CD4-positive, alpha-beta T cell treated with Interferon gamma for 1 hour (primary cell): Measurements from ENCODE around the gene ZCCHC14.
"Not testable (repeated sequence)": the region's sequence is repeated elsewhere in the genome, so short reads cannot be mapped to it uniquely, and the experiment has no call there.

Experiments used
- DNase-seq: peaks from one replicate; pipeline ENCODE4 v3.0.0-alpha.2; 2020

ZCCHC14 gene

DNA sequence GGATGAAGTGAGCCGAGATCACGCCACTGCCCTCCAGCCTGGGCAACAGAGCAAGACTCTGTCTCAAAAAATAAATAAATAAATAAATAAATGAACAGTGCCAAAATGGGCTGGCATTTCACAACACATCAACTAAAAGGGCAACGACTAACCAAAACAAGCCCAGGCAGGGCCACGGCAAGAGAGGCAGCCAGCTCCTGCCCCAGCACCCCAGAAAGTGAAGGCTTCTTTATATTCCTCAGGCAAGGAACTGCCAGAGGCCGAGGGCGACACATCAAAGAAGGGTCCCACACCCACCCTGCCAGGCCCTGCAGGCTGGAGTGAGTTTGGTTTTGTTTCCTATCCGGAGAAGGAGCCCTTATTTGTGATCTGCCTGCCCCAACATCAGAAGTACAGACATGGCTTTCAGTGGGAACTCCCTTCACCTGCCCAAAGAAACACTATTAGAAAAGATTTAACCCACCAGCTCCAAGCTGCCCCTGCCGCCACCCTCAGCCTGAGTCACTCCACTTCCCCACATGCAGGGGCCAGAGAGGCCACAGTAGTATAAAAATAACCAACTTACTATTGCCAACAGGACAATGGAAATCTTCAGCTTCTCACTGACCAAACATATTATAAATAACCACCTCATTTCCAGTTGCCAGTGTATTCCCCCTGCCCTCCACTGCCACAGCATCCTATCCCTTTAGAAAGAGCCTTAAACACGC lies 117.2 kb downstream of the ZCCHC14 start:
- no peak for DNase-seq

DNA sequence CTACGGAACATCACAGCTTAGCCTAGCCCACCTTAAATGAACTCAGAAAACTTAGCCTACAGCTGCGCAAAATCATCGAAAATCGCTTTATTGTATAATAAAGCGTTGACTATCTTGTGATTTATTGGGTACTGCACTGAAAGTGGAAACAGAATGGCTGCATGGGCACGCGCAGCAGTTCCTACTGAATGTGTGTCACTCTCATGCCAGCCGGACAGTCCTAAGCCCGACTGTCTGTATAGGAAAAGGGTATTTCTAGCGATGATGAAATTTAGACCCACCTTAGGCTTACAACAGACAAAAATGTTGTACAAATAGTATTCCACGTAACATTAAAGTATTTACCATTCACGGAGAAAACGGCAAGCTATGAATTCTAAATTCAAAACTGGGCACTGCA lies 118.5 kb downstream of the ZCCHC14 start:
- no peak for DNase-seq

DNA sequence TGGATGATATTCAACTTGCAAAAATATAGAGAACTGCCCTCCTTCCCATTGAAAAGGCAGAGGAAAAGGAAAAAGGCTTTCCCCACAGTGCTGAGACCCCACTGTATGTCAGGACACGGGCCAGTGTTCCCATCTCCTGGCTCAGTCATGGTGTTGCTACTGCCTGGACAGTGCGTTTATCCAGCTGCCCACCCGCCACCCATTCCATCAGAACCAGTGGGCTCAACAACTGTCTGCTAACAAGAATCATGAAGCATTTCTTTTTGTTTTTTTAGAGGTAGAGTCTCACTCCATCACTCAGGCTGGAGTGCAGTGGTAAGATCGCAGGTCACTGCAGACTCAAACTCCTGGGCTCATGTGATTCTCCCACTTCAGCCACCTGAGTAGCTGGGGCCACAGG lies 120.5 kb downstream of the ZCCHC14 start:
- no peak for DNase-seq

DNA sequence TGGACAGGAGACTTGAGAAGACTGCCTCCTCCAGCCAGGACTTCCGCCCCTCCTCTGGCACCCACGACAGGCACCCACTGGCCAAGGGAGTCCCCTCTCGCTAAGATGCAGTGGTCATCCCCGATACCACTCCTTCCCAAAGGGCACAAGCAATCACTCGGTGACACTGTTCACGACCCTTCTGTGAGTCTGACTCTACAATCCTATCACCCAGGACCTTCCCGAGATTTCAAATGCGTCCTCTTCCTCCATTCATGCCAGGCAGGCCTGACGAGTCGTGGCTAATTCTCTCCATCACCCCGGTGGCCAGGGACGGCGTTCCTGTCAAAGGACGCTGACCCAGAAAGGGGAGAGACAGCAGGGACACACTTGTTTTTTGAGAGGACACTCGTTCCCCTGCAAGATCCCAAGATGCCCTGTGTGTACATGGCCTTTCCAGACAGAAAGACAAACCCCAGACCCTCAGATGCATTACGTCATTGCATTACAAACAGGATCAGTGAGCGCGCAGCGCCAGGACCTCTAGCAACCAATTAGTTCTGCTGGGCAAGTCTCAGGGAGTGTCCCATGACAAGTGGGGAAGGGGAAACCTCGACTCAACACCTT lies 121.5 kb downstream of the ZCCHC14 start:
- DNase-seq, result no peak

DNA sequence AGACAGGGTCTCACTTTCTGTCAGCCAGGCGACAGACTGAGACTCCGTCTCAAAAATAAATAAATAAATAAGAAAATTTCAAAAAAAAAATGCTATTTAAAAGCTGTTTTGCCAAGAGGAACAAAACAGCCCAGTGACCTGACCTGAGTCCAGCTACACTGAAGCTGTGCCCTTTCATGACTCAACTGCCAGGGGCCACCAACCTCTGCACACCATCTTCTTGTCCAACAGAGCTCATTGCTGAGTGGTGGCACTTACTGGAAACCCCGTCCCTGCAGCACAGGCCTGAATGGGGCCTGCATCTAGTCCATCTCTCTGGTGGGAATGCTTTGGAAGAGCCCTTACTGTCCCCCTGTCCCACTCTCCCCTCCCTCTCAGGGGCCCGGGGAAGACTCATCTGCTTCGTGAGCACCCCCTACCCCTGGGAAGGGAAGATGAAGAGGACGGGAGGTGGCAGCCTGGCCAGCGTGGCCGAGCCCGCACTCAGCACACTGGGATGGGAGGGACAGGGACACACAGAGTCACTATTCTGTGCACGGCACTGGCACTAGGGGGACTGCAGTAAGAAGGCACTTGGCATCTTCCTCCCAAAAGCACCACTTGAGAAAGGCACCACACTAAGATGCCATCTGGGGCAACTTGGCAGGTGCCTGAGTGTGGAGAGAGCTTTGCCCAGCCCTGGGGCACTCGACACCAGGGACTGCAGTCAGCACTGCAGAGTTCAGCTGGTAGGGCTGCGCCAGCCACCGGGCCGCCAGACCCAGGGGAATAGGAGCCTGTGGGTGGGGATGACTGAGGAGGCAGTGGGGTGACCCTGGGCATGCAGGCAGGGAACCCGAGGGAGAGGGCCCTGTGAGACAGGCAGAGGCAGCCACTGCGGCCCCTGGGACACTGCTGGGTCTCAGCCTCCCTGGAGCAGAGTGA lies 122.8 kb downstream of the ZCCHC14 start:
- no peak for DNase-seq

DNA sequence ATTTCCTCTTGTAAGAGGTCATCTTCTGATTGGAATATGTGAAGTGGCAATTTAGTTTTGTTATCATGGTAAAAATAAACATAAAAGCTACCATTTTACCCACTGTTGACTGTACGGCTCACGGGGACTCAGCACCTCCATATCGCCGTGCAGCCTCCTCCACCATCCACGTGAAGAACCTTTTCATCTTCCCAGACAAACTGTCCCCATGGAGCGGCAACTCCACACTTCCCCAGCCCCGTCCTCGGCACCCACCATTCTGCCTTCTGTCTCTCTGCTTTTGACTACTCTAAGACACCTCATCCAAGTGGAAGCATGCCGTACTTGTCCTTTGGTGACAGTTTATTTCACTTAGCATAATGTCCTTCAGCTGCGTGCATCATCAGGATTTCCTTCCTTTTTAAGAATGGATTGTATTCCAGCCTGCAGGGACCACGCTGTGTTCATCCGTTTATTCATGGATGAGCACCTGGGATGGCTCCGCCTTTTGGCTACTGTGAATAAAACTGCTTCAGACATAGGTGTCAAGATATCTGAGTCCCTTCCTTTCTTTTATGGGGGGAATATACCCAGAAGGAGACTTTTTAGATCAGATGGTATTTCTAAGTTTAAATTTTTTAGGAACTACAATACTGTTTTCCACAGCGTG lies 123.6 kb downstream of the ZCCHC14 start:
- no peak for DNase-seq

DNA sequence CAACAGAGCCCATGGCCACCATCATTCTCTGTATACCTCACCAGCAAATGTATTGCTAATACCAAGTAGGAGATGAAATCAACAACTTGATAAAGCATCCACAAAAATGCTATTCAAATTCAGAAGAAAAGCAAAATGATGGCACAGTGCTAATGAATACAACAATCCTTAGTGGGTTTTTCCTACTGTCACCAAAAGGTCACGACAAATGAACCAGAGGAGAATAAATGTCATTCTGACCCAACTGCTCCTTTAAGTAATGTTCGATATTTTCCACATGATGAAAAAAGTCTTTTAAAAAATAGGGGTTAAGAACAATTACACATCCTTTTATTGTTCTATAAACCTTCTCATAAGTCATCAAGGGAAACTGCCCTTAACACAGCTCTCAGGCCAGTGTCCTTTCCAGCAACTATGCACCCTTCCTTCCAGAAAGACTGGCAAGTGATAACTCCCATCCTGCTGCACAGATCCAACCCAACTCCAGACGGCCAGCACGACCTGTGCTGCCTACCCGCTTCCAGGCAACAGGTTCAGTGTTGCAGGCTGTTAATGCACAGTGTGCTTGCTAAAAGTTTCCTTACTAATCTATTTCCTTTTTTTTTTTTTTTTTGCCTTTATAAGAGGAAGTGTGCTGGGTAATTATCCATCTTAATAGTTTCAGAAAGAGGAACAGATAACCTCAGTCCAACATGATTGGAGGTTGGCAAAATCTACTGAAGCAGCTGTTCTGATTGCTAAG lies 124.6 kb downstream of the ZCCHC14 start:
- no peak for DNase-seq

DNA sequence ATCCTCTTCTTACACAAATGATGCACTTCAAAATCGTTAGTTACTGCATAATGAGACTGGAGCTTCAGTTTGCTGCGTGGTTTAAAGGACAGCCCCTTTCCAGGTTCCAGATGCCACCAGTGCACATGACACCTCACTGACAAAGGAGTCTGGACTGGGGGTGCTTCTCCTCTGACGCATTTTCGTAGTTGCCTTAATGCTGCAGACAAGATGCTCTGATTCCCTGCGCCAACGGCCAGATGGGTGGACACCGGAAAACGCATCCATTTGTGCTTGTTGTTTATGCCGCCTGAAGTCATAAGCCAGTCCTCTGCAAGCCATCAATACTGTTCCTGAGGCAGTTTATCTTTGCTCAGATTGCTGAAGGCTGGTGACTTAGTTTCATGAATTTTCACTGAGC lies 125.3 kb downstream of the ZCCHC14 start:
- no peak for DNase-seq

DNA sequence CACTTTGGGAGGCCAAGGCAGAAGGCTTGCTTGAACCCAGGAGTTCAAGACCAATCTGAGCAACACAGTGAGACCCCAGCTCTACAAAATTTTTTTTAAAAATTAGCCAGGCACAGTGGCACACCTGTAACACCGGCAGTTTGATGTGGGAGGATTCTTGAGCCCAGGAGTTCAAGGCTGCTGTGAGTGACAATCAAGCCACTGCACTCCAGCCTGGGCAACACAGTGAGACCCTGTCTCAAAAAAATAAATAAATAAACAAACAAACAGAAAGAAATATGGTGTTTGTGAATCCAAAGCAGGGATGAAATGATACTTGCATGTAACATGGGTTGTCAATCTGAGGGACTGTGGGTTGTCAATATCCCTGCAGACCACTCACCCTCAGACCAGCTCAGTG lies 125.9 kb downstream of the ZCCHC14 start:
- no peak for DNase-seq

DNA sequence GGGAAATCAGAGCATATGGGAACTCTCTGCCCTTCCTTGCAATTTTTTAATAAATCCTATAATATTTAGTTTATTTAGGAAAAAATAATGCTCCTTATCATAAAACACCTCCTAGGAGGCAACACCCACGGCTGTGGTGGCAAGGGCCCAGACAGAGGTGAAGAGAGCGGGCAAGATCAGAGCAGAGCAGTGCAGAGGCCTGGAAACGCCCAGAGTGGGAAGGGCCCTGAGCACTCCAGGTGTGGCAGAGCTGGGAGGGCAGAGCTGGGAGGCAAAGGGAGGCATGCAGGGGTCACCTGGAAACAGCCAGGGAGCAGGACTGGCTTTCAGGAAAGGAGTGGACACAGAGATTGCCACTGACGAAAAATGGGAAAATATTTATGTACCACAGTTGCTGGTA lies 126.5 kb downstream of the ZCCHC14 start:
- DNase-seq, result no peak

DNA sequence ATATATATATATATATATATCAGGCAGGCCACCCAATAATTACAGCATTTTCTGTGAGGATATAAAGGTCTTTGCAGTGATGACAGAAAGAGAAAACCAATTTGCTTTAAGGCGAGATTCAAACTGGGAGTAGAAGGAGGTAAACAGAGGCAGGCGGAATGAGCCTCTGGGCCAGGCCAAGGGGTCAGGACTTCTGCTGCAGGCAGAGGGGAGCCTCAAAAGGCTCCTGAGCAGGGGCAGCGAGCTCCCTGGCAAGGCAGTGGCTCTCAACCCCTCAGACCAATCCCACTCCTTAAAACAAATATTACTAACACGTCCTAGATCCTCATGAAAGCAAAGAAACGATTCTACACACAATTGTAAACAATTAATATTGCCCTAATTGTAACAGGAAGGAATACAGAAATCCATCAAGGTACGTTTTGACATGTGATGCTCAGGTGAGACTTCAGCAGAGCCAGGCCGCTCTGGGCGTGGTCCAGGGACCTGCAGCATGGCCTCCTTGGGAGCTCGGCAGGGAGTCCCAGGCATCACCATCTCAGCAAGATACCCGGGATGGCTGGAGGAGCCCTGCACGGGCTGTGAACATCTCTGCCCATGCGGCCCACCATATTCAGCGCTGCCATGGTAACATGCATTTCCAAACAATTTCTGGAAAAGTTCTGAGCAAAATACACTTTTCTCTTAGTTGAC lies 127.7 kb downstream of the ZCCHC14 start:
- no peak for DNase-seq

DNA sequence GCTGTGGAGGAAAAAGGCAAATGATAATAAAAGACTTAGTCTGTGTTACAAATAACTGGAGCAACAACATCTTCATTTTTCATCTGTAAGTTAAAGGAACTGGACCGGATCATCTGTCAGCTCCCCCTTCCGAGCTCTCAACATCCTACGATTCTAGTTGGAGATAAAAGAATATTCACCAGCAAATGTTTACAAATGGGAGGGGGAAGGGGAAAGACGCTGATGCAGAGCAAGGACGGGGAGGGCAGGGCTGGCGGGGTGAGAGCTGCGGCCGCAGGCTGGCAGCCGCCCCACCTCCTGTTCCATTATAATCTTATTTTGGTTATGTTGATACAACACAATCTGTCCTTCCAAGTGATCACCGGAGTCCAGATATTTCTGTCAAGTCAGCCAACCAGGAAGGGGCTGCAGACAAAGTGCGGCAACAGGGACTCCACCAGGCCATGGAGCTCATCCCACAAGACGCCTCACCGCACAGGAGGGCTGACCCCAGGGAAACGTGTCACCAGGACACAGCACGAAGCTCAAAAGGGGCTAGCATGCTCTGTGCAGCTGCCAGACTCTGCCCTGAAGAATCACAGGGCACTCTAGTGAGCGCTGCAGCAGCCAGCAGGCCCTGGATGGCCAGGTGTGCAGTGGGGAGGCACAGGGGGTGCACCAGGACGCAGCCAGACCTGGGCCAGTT lies 128.9 kb downstream of the ZCCHC14 start:
- DNase-seq, result no peak

DNA sequence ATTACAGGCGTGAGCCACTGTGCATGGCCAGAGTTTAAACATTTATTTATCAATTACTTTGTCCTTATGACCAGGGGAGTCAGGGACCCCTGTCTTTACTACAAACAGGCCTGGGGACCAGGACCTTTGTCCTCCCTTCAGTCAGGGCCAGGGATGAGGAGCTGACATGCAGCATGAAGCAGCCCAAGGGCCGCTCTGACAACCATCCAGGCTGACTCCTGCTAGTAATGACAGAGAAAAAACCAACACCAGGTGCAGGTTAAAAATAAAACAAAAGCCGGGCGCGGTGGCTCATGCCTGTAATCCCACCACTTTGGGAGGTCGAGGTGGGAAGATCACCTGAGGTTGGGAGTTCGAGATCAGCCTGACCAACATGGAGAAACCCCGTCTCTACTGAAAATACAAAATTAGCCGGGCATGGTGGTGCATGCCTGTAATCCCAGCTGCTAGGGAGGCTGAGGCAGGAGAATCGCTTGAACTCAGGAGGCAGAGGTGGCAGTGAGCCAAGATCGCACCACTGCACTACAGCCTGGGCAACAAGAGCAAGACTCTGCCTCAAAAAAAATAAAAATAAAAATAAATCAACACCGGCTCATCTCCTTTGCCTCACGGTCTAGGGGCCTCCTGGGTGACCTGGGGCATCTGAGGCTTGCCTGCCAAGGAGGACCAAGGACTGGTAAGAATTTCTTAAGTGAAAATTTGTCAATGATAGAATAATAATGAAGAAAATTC lies 129.8 kb downstream of the ZCCHC14 start:
- not testable (repeated sequence) for DNase-seq

DNA sequence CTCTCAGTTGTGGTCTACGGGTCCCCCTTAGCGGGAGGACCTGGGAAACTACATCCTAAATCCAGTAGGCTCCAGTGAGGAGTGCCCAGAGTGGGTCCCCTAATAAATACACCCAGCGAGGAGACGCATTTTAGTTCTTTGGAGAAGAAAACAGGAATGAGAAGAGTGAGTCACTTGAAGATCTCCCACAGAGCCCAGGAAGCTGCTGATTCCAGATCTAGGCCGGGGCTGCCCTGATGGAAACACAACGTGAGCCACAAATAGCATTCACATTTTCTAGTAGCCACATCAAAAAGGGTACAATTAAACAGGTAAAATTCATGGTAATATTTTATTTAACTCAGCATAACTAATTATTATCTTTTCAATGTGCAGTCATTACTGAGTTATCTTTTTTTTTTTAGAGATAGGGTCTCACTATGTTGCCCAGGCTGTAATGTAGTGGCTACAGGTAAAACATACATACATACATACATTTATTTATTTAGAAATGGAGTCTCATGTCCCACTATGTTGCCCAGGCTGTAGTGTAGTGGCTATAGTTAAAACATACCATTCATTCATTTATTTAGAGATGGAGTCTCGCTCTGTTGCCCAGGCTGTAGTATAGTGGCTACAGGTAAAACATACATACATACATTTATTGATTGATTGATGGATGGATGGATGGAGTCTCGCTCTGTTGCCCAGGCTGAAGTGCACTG lies 130.8 kb downstream of the ZCCHC14 start:
- no peak for DNase-seq

DNA sequence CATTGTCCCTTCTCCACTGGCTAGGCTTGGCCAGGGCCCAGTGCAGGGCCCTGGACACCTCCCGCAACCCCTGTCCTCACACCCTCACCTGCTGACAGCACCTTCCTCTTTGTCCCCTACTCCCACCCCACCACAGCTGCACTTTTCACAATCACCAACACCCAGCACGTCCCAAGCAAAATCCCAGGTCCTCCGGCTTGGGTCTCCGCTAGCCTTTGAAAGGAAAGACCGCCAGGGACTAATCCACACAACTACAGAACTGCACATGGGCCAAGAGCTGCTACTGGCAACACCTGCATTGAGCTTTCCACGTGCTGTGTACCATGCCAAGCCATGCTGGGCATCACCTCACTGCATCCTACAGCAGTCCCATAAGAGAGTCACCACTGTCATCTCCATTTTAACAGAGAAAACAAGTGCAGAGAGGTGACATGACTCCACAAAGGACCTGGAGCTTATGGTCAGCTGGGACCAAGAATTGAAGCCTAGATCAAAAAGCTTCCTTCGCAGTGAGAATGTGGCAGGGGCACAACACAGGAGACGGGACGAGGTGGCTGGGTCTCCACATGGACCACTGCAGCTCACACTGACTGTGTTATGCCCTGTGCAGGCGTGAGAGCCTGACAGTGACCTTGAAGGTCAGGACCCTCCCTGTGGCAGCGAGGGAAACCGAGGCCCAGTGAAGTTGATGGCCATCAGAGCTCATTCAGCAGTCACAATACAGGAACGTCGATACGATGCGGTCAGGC lies 131.8 kb downstream of the ZCCHC14 start:
- no peak for DNase-seq

DNA sequence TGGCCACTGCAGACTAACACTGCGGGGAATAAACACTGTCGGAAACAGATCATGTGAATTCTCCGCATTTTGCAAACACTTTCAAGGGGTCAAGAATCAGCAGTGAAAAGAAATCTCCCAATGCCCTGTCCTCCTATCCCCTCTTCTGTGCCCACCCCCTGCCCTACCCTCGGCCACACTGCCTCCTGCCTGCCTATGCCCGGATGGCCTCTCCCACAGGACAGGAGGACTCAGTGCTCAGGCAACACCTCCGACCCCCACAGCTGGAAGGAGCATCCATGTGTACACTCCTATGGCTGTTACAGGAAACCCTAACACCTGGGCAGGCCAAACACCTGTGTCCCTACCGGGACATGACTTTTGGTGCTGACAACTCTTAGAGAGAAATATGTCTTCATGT lies 133.7 kb downstream of the ZCCHC14 start:
- DNase-seq, result no peak

DNA sequence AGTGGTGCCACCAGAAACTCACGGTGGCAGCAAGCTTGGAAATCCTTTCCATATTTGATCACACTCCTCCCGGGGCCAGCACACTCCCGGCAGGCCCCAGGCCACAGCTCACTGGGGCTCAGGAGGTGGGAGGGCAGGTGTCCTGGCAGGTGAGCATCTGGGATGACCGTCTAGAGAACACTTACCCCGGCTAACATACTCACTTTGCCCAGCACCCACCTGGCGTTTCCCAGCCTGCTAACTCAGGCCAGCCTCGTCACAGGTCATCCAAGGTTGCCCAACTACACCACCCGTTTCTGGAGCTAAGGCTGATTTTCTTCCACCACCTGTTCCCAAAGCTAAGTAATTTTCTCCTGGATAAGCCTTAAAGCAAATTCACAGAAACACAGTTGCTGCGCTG lies 134.1 kb downstream of the ZCCHC14 start:
- DNase-seq, result no peak

DNA sequence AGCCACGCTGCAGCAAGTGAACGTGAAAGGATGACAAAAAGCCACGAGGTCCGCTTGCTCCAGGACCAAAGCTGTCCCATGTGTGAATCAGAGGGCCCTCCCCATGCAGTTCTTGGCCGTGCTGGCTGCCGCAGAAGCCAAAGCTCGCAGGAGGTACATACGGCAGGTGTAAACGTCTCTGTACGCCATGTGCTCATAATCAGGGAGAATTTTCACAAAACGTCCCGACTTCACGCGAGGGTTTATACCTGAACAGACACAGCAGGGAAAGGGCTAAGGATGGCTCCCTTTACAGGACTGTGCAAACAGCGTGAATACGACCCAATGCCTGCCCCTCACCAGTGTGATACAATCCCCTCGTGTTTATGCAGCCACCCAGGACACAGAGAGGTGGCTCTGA lies 134.6 kb downstream of the ZCCHC14 start:
- no peak for DNase-seq

DNA sequence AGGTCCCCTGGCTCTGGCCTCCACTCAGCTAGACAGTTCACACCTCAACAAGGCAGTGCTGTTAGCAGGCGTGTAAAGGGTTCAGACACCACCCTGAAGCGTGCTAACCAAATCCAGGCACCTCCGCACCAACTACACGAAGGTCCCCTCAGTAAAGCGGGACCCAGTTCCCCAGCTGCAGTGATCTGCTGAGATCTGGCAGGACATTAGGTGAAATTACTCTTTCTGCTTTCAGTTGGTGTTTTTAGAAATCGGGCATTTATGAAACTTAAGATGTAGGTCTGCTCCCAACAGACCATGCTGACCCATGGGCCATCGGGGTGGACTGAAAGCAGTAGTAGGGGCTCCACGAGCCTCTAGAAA lies 136.4 kb downstream of the ZCCHC14 start:
- DNase-seq, result no peak
